HCT116 (cell line): ENCODE measurements around the gene CSNK1E. TPM values are rescaled to one million over a fixed set of nuclear protein-coding genes. Genes with fewer than 3 reads are reported as not detected.

Source experiments
- ATAC-seq: fragments of 200-7000 bp; cut with Tn5 transposase; 2 replicates; pipeline ENCODE4 v1.9.1; 2020; ENCODE audit warnings: mild to moderate bottlenecking, moderate library complexity
- BruUV-seq: library from RNA; stranded (reverse); fragments of 400-500 nt; replicated peaks from 2 replicates; lab custom pipeline; 2021; lab: Mats Ljungman, UMichigan
- CTCF ChIA-PET: fragments of 300-600 bp; sonication (Branson Sonifier 250); formaldehyde crosslinking; loops from one replicate; lab custom pipeline; 2021; ENCODE audit warnings: antibody characterized with exemption; lab: Charles Lee
- POLR2A ChIA-PET: fragments of 300-600, 350-600 bp; sonication (Branson Sonifier 250); formaldehyde crosslinking; loops from one replicate; lab custom pipeline; 2021; ENCODE audit warnings: antibody characterized with exemption; lab: Charles Lee
- RAD21 ChIA-PET, 2 experiments: fragments of 300-600 bp; sonication (Branson Sonifier 250); formaldehyde crosslinking; loops; one replicate each; lab custom pipeline; 2023; ENCODE audit warnings: low total read pairs in 2 of 2; ENCODE audit not compliant: uncharacterized antibody in 2 of 2, unreplicated experiment in 2 of 2, low non-redundant PET in 1 of 2; lab: Charles Lee
- DNase-seq: peaks from one replicate; pipeline ENCODE4 v3.0.0-alpha.2; 2010; ENCODE audit warnings: low read depth, low spot score
- H2AFZ ChIP-seq: fragments of 200-600 bp; shearing (Covaris generic), sonication (generic); 2 replicates; pipeline ENCODE4 v1.6.1; 2017; ENCODE audit warnings: low read depth, mixed run types, mixed read lengths, antibody characterized with exemption, low read length; ENCODE audit not compliant: poor library complexity, severe bottlenecking
- H3K27ac ChIP-seq: 2 replicates; pipeline ENCODE4 v1.5.1; 2012; ENCODE audit warnings: low read depth, low read length
- H3K27me3 ChIP-seq: fragments of 200-600 bp; sonication (generic); 2 replicates; pipeline ENCODE4 v1.6.1; 2016; ENCODE audit warnings: mixed run types, low read length, mixed read lengths; ENCODE audit not compliant: insufficient read depth
- H3K36me3 ChIP-seq, 2 experiments: fragments of 200-500 bp in 1 of 2; fragments of 200-600 bp in 1 of 2; sonication (Bioruptor generic) in 1 of 2; sonication (generic) in 1 of 2; 2 replicates each; pipeline versions ENCODE4 v1.5.1 to v1.6.1; 2014 to 2016; ENCODE audit warnings: low read length in 2 of 2, inconsistent platforms in 1 of 2, mixed read lengths in 1 of 2, mixed run types in 1 of 2; ENCODE audit not compliant: insufficient read depth in 2 of 2, control insufficient read depth in 1 of 2
- H3K4me1 ChIP-seq, 2 experiments: fragments of 200-600 bp in 1 of 2; sonication (generic) in 1 of 2; 2 replicates each; pipeline versions ENCODE4 v1.5.1 to v1.6.1; 2012 to 2017; ENCODE audit warnings: low read length in 2 of 2, inconsistent platforms in 1 of 2, mild to moderate bottlenecking in 1 of 2, mixed read lengths in 1 of 2, mixed run types in 1 of 2, moderate library complexity in 1 of 2; ENCODE audit not compliant: insufficient read depth in 2 of 2, control insufficient read depth in 1 of 2
- H3K4me2 ChIP-seq: fragments of 200-600 bp; sonication (generic); 2 replicates; pipeline ENCODE4 v1.6.1; 2017; ENCODE audit warnings: mixed run types, low read length, mixed read lengths
- H3K4me3 ChIP-seq, 2 experiments: fragments of 200-600 bp in 1 of 2; sonication (generic) in 1 of 2; replicated peaks in 1 of 2; 2 replicates each; pipeline ENCODE4 v1.5.1; 2011 to 2016; ENCODE audit warnings: low read length in 2 of 2, control low read depth in 1 of 2, low read depth in 1 of 2, mild to moderate bottlenecking in 1 of 2, mixed read lengths in 1 of 2, mixed run types in 1 of 2
- H3K79me2 ChIP-seq: fragments of 200-600 bp; sonication (generic); 2 replicates; pipeline ENCODE4 v1.6.1; 2017; ENCODE audit warnings: mild to moderate bottlenecking, mixed run types, low read length, moderate library complexity, mixed read lengths; ENCODE audit not compliant: insufficient read depth
- H3K9ac ChIP-seq: fragments of 200-600 bp; sonication (generic); 2 replicates; pipeline ENCODE4 v1.6.1; 2016; ENCODE audit warnings: low read length, mixed read lengths
- H3K9me2 ChIP-seq: fragments of 200-600 bp; sonication (generic), shearing (Covaris generic); 2 replicates; pipeline ENCODE4 v1.6.1; 2017; ENCODE audit warnings: mixed run types, mild to moderate bottlenecking, moderate library complexity; ENCODE audit not compliant: insufficient read depth
- H3K9me3 ChIP-seq, 2 experiments: fragments of 200-500 bp in 1 of 2; fragments of 200-600 bp in 1 of 2; sonication (Bioruptor generic) in 1 of 2; sonication (generic) in 1 of 2; 2 replicates each; pipeline ENCODE4 v1.6.1; 2014 to 2017; ENCODE audit warnings: low read length in 2 of 2, mixed read lengths in 2 of 2, inconsistent platforms in 1 of 2, low read depth in 1 of 2, mild to moderate bottlenecking in 1 of 2, mixed run types in 1 of 2, moderate library complexity in 1 of 2; ENCODE audit not compliant: control insufficient read depth in 1 of 2, insufficient read depth in 1 of 2
- H4K20me1 ChIP-seq: fragments of 200-600 bp; sonication (generic), shearing (Covaris generic); 2 replicates; pipeline ENCODE4 v1.6.1; 2017; ENCODE audit warnings: mixed run types, mild to moderate bottlenecking, moderate library complexity; ENCODE audit not compliant: insufficient read depth
- ATF3 ChIP-seq: IDR thresholded peaks from 2 replicates; pipeline ENCODE4 v1.6.1; 2012
- CBX3 ChIP-seq: IDR thresholded peaks from 2 replicates; pipeline ENCODE4 v1.6.1; 2012; ENCODE audit warnings: low read depth
- CEBPB ChIP-seq: IDR thresholded peaks from 2 replicates; pipeline ENCODE4 v1.6.1; 2012; ENCODE audit warnings: low read depth
- EGR1 ChIP-seq: IDR thresholded peaks from 2 replicates; pipeline ENCODE4 v1.6.1; 2012; ENCODE audit warnings: low read depth
- JUND ChIP-seq: IDR thresholded peaks from 2 replicates; pipeline ENCODE4 v1.6.1; 2012
- MAX ChIP-seq: IDR thresholded peaks from 2 replicates; pipeline ENCODE4 v1.6.1; 2012
- POLR2A ChIP-seq: IDR thresholded peaks from 2 replicates; pipeline ENCODE4 v1.7.0; 2011; ENCODE audit warnings: borderline replicate concordance; ENCODE audit not compliant: insufficient read depth, insufficient read length; ENCODE audit errors: extremely low read depth
- POLR2AphosphoS5 ChIP-seq: IDR thresholded peaks from 2 replicates; pipeline ENCODE4 v1.6.1; 2011; ENCODE audit warnings: mild to moderate bottlenecking, low read depth, low read length, moderate library complexity
- REST ChIP-seq: IDR thresholded peaks from 2 replicates; pipeline ENCODE4 v1.6.1; 2012; ENCODE audit warnings: low read depth
- SIN3A ChIP-seq: IDR thresholded peaks from 2 replicates; pipeline ENCODE4 v1.6.1; 2012; ENCODE audit warnings: low read depth
- SP1 ChIP-seq: IDR thresholded peaks from 2 replicates; pipeline ENCODE4 v1.6.1; 2012; ENCODE audit warnings: low read depth
- SRF ChIP-seq: IDR thresholded peaks from 2 replicates; pipeline ENCODE4 v1.6.1; 2012; ENCODE audit warnings: low read depth
- YY1 ChIP-seq: IDR thresholded peaks from 2 replicates; pipeline ENCODE4 v1.6.1; 2011; ENCODE audit warnings: low read length, low read depth, moderate library complexity, mild to moderate bottlenecking; ENCODE audit not compliant: insufficient replicate concordance; ENCODE audit errors: extremely low read depth
- ZBTB33 ChIP-seq: IDR thresholded peaks from 2 replicates; pipeline ENCODE4 v1.6.1; 2011; ENCODE audit warnings: mild to moderate bottlenecking, low read length, moderate library complexity; ENCODE audit not compliant: insufficient replicate concordance; ENCODE audit errors: extremely low read depth
- ZFX ChIP-seq: fragments of 450-650 bp; IDR thresholded peaks from 2 replicates; pipeline ENCODE4 v1.6.1; 2017
- ZNF274 ChIP-seq: fragments of 200-500 bp; sonication (Bioruptor generic); IDR thresholded peaks from 2 replicates; pipeline ENCODE4 v1.6.1; 2014; ENCODE audit warnings: mild to moderate bottlenecking, low read depth, low read length, inconsistent platforms
- intact Hi-C: fragments of 100-400 bp; cut with micrococcal nuclease; formaldehyde crosslinking; loops from 2 replicates; pipeline ENCODE4 v1.10.0; 2022
- total RNA-seq: library from RNA; stranded (reverse); gene quantifications from one replicate; pipeline ENCODE4 v1.2.1, GENCODE V29; 2021; ENCODE audit not compliant: unreplicated experiment

Gene CSNK1E
- total RNA-seq, 1 experiment from 2014 or later, result 190 TPM

- TF ChIP-seq ZBTB33 (no peak), MAX (no peak), CBX3 (no peak), SIN3A (no peak), YY1 (no peak), ZNF274 (no peak), POLR2A (no peak), EGR1 (no peak), JUND (no peak), CEBPB (no peak)
Observed at GRCh38 chr22:38248280-38248679, 69.0 kb downstream of the CSNK1E start (continued).

GRCh38 chr22:38247713-38248112 is 69.5 kb downstream of the CSNK1E start:
- Histone ChIP-seq H3K4me1 (no peaks in the 10 kb centered on the region), H4K20me1 (no peaks in the 10 kb centered on the region), H3K27me3 (no peaks in the 10 kb centered on the region), H3K4me2 (no peak overlapping the region), H3K4me3 (no peak overlapping the region), H3K9me3 (peaks cover 0 to 6% of the 10 kb centered on the region in 2 experiments; a peak in 1 of 4 replicates), H3K9me2 (no peaks in the 10 kb centered on the region), H3K36me3 (peaks cover 0 to 3% of the 10 kb centered on the region in 2 experiments; a peak in 2 of 4 replicates), H3K9ac (no peak overlapping the region), H3K27ac (no peak overlapping the region), H3K79me2 (peaks cover 22% of the 10 kb centered on the region), H2AFZ (no peak overlapping the region)
- ChIA-PET CTCF (no interaction called here), RAD21 (no interaction called here), POLR2A (no interaction called here)
- intact Hi-C loops, result no loop called here
- DNase-seq, result no peak
- no peak for ATAC-seq
- no TSS peak for BruUV-seq
- TF ChIP-seq POLR2A, result no peak
- no peak for TF ChIP-seq MAX
- TF ChIP-seq POLR2AphosphoS5, result no peak
- no peak for TF ChIP-seq ZNF274
- no peak for TF ChIP-seq JUND
- no peak for TF ChIP-seq CBX3
- TF ChIP-seq ZFX, result no peak
- no peak for TF ChIP-seq CEBPB
- no peak for TF ChIP-seq REST
- TF ChIP-seq ATF3, result no peak
- no peak for TF ChIP-seq EGR1
- TF ChIP-seq SRF, result no peak
- TF ChIP-seq SP1, result no peak
